AG09319 (cell line): ENCODE data around the gene WTAP.
"Not testable (repeated sequence)": the region's sequence is repeated elsewhere in the genome, so short reads cannot be mapped to it uniquely, and the experiment has no call there.

Experiments used
- DNase-seq: peaks from one replicate; pipeline ENCODE4 v3.0.0-alpha.2; 2010; ENCODE audit warnings: low read depth; ENCODE audit errors: extremely low read depth
- TF ChIP-seq, protein P1 (sequence below): IDR thresholded peaks from 2 replicates; pipeline ENCODE4 v1.5.1; 2011; ENCODE audit warnings: low read depth, mild to moderate bottlenecking, inconsistent platforms, low read length, moderate library complexity

The WTAP gene

DNA sequence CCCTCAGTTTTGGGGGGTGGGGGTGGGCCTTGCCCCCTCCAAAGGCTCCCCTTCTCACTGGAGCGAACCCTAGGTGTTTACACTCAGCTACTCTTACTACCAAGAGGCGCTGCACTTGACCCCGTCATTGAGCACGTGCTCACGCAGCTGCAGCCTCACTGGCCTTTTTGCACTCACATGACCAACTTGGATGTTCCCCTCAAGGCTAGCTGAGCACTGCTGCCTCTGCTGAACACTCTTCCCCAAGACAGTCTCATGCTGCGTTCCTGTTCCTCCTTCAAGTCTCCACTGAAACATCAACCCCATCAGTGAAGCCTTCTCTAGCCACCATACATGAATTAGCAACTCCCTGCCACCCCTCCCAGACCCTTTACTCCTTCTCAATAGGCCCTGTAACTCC is 38.3 kb upstream of the WTAP start:
- DNase-seq = no peak
- TF ChIP-seq, protein P1, sequence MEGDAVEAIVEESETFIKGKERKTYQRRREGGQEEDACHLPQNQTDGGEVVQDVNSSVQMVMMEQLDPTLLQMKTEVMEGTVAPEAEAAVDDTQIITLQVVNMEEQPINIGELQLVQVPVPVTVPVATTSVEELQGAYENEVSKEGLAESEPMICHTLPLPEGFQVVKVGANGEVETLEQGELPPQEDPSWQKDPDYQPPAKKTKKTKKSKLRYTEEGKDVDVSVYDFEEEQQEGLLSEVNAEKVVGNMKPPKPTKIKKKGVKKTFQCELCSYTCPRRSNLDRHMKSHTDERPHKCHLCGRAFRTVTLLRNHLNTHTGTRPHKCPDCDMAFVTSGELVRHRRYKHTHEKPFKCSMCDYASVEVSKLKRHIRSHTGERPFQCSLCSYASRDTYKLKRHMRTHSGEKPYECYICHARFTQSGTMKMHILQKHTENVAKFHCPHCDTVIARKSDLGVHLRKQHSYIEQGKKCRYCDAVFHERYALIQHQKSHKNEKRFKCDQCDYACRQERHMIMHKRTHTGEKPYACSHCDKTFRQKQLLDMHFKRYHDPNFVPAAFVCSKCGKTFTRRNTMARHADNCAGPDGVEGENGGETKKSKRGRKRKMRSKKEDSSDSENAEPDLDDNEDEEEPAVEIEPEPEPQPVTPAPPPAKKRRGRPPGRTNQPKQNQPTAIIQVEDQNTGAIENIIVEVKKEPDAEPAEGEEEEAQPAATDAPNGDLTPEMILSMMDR = no peak

DNA sequence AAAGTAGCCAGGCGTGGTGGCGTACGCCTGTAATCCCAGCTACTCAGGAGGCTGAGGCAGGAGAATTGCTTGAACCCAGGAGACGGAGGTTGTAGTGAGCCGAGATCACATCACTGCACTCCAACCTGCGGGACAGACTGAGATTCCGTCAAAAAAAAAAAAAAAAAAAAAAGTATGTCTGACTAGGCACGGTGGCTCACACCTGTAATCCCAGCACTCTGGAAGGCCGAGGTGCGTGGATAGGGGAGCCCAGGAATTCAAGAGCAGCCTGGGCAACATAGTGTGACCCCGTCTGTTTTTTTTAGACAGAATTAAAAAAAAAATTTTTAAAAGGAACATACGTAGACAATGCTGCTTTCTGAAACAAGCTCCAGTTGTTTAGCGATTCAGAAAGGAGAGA is 37.2 kb upstream of the WTAP start:
- not testable (repeated sequence) for DNase-seq

DNA sequence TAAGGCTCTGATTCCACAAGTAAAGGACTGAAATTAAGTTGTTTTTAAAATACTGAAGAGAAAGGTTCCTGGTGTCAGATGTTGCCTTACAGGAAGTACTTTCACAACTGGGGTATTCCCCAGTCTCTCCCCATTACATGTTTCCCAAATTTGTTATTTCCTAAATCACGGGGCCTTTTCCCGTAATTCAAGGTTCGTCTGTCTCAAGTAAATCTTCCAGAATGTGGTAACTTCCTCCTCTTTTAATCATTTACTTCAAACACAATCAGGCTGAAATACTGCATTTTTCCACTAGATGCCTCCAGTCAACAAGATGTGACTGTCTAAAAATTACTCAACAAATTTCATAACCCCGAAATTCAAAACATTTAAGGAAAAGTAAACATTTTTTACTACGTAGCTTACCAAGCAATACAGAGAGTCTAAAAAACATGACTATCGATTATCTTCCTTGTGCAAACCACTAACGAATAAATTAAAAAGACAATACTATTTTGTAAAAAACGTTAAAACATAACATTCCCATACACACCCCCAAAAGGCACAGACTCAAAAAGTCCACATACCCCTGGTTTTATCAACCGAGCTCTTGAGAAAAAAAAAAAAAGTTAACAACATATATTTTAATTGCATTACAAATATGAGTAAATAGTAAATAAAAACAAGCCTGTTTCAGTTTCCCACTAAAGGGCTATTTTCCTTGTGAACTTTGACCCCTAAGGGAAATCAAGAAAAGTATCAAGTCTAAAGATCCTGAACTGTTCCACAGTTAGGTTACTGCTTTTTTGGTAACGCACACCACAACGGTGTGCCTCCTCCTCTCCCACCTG is 36.0 kb upstream of the WTAP start:
- peak; percentile 82 for DNase-seq

DNA sequence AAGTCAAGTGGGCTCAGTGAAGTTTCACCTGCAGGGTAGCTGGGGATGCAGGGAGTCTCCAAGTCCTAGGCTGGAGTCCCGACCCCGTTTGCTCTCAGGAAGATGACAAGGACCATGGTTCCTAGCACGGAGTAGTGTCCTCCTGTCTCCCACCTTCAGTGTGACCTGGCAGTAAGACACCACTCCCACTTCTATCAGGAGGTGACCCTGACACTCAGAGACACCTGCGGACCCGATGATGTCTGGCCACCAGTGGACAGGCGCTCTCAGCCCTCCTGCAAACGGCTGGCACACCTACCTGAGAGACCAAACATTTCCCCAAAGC is 35.4 kb upstream of the WTAP start:
- no peak for DNase-seq
- TF ChIP-seq, protein P1 = no peak

More for the DNA sequence above, 36.0 kb upstream of the WTAP start:
- TF ChIP-seq, protein P1 = peak; percentile 71

DNA sequence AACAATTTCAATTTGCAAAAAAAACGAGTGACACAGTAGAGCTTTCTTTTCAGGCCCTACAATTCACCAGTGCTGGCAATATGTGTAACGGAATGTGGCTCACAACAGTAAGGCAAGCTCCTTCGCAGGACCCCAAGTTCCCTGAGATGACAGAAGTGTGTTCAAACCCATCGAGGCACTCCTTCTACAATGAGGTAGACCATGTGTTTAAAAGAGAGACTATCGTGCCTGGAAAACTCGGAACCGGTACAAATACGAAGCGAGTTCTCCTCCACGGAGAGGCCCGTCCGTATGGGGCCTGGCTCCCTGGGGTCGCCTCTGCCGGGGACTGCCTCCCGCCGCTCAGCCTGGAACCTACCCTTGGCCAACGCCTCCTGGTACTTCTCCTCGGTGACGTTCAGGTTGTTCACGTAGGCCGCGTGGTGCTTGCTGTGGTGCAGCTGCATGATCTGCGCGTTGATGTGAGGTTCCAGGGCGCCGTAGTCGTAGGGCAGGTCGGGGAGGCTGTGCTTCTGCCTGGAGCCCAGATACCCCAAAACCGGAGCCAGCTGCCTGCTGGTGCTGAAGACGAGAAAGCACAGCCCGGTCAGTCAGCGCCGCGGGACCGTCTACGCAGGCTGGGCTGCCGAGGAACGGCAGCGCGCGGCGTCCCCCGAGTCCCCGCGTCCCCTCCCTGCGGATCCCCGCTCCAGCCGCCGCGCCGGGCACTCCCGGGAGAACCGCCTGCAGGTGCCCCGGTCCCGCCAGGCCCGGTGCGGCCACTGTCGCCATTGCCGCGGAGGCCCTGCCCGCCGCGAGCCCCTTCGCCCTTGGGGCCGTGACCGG is 34.8 kb upstream of the WTAP start:
- DNase-seq = no peak
- TF ChIP-seq, protein P1 = no peak

DNA sequence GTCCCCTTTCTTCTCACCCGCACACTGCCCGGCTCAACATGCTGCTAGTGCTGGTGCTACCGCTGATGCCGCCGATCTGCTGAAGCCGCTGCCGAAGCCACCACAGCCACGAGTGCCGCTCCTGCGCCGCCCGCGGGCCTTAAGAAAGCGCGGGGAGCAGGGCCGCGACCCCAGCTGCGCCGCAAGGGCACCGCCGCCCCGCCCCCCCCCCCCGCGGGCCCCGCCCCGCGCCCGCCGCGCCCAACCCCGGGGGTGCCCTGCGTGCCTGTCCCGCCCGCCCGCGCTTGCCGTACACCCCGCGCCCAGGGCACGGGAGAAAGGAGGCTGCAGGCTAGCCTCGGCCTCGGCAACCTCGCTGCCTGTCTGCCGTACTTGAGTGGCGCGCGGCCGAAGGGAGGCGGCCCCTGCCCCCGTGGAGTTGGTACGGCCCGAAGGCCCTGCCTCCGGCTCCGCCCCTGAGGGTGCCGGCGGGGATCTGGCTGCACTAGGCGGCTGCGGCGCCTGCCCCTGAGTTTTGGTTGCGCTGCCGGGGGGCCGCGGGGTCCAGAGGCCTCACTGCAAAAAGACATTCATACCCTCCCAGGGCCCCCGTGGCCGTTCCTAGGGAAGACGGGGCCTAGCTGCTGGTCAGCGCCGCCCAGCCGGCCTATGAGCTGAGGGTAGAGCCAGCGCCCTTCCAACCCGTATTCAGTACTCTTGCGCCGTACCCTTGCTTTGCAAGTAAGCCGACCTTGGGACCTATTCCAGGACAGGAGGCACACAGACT is 34.0 kb upstream of the WTAP start, which contains the start of gene SOD2:
SOD2 (minus strand) TSS at position 114 of the 766 bp plus-strand sequence; CDS start at position 40, 74 bp downstream.
- TF ChIP-seq, protein P1 = no peak
- DNase-seq = peak; percentile 55

DNA sequence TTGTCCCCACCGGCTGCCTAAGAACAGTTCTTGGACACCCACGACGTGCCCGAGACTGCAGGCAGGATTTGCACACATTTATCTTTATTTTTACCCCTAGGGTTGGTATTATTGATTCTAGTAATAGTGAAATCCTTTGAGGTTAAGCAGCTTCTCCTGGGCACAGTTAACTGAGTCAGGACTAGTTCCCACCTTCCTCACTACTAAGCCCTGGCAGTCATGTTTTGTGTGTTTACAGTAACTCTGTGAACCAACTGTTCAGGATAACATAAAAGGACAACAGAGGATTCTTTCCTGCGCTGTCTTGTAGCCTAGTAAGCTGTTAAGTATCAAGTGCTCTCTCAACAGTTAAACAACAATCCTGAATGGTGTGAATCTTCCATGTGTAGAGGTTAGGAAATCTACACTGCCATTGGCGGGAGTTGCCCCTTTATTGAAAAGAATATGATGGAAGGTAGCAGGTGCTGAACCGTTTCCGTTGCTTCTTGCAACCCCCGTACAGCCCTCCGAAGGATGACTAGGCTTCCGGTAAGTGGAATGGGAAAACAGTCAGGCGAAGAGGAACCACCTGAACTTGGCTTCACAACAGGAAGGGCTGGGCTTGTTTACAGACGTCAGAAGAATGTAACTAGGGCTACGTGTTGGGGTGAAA is 33.3 kb upstream of the WTAP start:
- TF ChIP-seq, protein P1 = no peak
- DNase-seq = no peak
